ENCODE data around the gene NR0B2. TPM values are rescaled to one million over a fixed set of nuclear protein-coding genes. Genes with fewer than 3 reads are reported as not detected.

Gene NR0B2
- total and polyA plus RNA-seq, 2 of the 13 experiments (the other 11 are each of a cell fraction or from before 2014, with no cell fraction given) = 72.5 to 133 TPM

GRCh38 chr1:26911399-26912146 lies 2.2 kb downstream of the NR0B2 start (continued):
- TF ChIP-seq, protein P1, sequence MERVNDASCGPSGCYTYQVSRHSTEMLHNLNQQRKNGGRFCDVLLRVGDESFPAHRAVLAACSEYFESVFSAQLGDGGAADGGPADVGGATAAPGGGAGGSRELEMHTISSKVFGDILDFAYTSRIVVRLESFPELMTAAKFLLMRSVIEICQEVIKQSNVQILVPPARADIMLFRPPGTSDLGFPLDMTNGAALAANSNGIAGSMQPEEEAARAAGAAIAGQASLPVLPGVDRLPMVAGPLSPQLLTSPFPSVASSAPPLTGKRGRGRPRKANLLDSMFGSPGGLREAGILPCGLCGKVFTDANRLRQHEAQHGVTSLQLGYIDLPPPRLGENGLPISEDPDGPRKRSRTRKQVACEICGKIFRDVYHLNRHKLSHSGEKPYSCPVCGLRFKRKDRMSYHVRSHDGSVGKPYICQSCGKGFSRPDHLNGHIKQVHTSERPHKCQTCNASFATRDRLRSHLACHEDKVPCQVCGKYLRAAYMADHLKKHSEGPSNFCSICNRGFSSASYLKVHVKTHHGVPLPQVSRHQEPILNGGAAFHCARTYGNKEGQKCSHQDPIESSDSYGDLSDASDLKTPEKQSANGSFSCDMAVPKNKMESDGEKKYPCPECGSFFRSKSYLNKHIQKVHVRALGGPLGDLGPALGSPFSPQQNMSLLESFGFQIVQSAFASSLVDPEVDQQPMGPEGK (CRISPR knock-in tag; IDR thresholded peaks at IDR 0.05) = no peak
- TF ChIP-seq ZNF230 (CRISPR knock-in tag; IDR thresholded peaks at IDR 0.05) (no peak), ZNF317 (CRISPR knock-in tag; IDR thresholded peaks at IDR 0.05) (no peak)

DNA sequence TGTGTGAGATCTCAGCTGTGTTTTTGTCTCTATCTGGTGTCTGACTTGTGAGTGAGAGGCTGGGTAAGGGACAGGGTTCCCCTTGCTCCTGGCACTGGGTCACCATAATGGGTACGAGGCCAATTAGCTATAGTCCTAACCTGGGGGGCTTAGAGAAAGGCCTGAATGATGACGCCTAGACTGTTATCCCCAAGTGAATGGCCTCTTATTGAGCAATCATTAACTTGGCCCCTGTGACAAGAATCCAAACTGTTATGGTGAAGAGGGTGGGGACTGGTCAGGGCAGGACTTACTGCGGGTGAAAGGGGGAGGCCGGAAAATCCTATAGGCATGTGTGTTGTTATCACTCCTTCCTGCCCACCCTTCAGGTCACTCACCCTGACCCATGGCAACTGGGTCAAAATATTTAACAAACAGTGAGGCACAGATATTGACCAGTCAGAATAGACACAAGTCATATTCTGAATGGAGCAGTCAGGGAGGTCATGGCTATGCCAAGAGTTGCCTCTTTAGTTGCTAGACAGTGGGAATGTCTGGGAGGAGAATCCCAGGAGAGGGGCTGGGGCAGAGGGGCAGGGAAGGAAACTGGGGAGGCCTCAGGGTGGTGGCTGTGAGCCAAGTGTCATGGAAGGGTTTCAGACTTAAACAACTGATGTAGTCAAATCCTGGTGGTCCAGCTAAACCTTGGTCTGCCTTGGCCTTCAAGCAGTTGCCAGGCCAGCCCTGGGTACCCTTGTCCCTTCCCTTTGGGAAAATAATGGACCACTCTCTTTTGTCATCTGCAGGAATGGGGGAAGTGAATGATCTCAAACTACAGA lies 3.2 kb downstream of the NR0B2 start:
- DNase-seq (ENCODE audit: low spot score) = peak; percentile 98
- no peaks in the 10 kb centered on the region for H3K9me3 ChIP-seq (ENCODE audit: low read length)
- in situ Hi-C loops (cut with HindIII; ENCODE audit: extremely low pct_ligation_motif_present, low pct_unique_long_range_greater_than_20kb) (loop anchor here (5.0 kb wide), 1 partner anchor 82 kb away; the partner anchor contains the start of gene TRNP1), intact Hi-C loops (cut with micrococcal nuclease; ENCODE audit: unreplicated experiment) (no loop called here)
- peak; percentile 90 for FAIRE-seq
- H2AFZ ChIP-seq (ENCODE audit: low read length) = no peak overlapping the region
- peak; percentile 68 for ATAC-seq
- peak overlapping the region; percentile 96 for H3K27ac ChIP-seq (ENCODE audit: extremely low read length, insufficient read depth, low read length)
- WGBS (ENCODE audit: low lambda C conversion rate) = 4% methylated on average over 4 of the region's 4 CpGs
- peaks cover 16% of the 10 kb centered on the region; the same call in 1 of the 2 replicates for H4K20me1 ChIP-seq (ENCODE audit: insufficient read depth, low read length)
- peaks cover 3 to 8% of the 10 kb centered on the region in 2 experiments; a peak in 3 of 5 replicates for H3K36me3 ChIP-seq (replicated peaks in 1 of 2; ENCODE audit: control insufficient read depth in 1 of 2, insufficient read depth in 2 of 2, low read length in 2 of 2)
- peak overlapping the region; percentile 98 for H3K9ac ChIP-seq (ENCODE audit: insufficient read depth, low read depth, low read length)
- peak overlapping the region; percentile 93 for H3K4me2 ChIP-seq (ENCODE audit: low read depth, low read length)
- peaks cover 30% of the 10 kb centered on the region for H3K79me2 ChIP-seq (ENCODE audit: insufficient read depth, low read length)
- peaks cover 66% of the 10 kb centered on the region for H3K4me1 ChIP-seq (ENCODE audit: insufficient read depth, low read length)
- CTCF ChIA-PET (ENCODE audit: low intra/inter-chr PET ratio, low total read pairs) = no interaction called here
- BruUV-seq (replicated peaks) = no TSS peak
- POLR2A ChIA-PET = interaction anchor here (1.0 to 11.5 kb wide), 8 partner anchors 11 to 83 kb away, joined by 3 to 371 read pairs (median 8); partner anchors contain the start of genes GPATCH3, GPN2, KDF1 and NUDC
- peak overlapping the region; percentile 75 to 97 (median 92) for H3K4me3 ChIP-seq (replicated peaks in 1 of 3; ENCODE audit: insufficient read depth in 1 of 3, low read depth in 2 of 3, low read length in 3 of 3)
- H3K27me3 ChIP-seq (ENCODE audit: control insufficient read depth in 1 of 2, insufficient read depth in 2 of 2, low read length in 2 of 2) = no peaks in the 10 kb centered on the region; a peak in 1 of 5 replicates
- TF ChIP-seq, protein P2, sequence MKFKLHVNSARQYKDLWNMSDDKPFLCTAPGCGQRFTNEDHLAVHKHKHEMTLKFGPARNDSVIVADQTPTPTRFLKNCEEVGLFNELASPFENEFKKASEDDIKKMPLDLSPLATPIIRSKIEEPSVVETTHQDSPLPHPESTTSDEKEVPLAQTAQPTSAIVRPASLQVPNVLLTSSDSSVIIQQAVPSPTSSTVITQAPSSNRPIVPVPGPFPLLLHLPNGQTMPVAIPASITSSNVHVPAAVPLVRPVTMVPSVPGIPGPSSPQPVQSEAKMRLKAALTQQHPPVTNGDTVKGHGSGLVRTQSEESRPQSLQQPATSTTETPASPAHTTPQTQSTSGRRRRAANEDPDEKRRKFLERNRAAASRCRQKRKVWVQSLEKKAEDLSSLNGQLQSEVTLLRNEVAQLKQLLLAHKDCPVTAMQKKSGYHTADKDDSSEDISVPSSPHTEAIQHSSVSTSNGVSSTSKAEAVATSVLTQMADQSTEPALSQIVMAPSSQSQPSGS (CRISPR knock-in tag; IDR thresholded peaks at IDR 0.05) = peak; percentile 74; the same call in 1 of the 2 replicates
- TF ChIP-seq HNF4A (CRISPR knock-in tag; IDR thresholded peaks at IDR 0.05) (peak; percentile 84), SOX13 (IDR thresholded peaks at IDR 0.05) (peak; percentile 31; the same call in 1 of the 2 replicates), SOX13 (CRISPR knock-in tag; conservative IDR thresholded peaks at IDR 0.05 in 1 of 2, IDR thresholded peaks at IDR 0.05 in 1 of 2) (peak; percentile 87 to 92; a peak in 3 of 4 replicates), ATF7 (IDR thresholded peaks at IDR 0.05) (no peak), ATF7 (CRISPR knock-in tag; IDR thresholded peaks at IDR 0.05) (no peak; the same call in 1 of the 2 replicates), ISL2 (CRISPR knock-in tag; IDR thresholded peaks at IDR 0.05) (peak; percentile 82), ZSCAN5A (CRISPR knock-in tag; IDR thresholded peaks at IDR 0.05; ENCODE audit: borderline replicate concordance) (peak; percentile 83; the same call in 1 of the 2 replicates)
- TF ChIP-seq, protein P3, sequence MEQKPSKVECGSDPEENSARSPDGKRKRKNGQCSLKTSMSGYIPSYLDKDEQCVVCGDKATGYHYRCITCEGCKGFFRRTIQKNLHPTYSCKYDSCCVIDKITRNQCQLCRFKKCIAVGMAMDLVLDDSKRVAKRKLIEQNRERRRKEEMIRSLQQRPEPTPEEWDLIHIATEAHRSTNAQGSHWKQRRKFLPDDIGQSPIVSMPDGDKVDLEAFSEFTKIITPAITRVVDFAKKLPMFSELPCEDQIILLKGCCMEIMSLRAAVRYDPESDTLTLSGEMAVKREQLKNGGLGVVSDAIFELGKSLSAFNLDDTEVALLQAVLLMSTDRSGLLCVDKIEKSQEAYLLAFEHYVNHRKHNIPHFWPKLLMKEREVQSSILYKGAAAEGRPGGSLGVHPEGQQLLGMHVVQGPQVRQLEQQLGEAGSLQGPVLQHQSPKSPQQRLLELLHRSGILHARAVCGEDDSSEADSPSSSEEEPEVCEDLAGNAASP (CRISPR knock-in tag; IDR thresholded peaks at IDR 0.05; ENCODE audit: borderline replicate concordance) = peak; percentile 86; the same call in 1 of the 2 replicates

Measured in HepG2 (cell line).